Esophagus (tissue), 2 donors: Measurements from ENCODE around the gene PUS1. TPM values are rescaled to one million over a fixed set of nuclear protein-coding genes. Genes with fewer than 3 reads are reported as not detected.

ENCODE experiments used
- H3K27ac ChIP-seq, 2 donors: one replicate each; pipeline ENCODE4 v1.5.1; 2013; ENCODE audit warnings: low read depth in 2 of 2, mild to moderate bottlenecking in 2 of 2, inconsistent platforms in 1 of 2, low read length in 1 of 2, moderate library complexity in 1 of 2
- H3K27me3 ChIP-seq, 2 donors: one replicate each; pipeline ENCODE4 v1.6.1; 2013; ENCODE audit warnings: low read length in 2 of 2, control low read depth in 1 of 2, mild to moderate bottlenecking in 1 of 2; ENCODE audit not compliant: insufficient read depth in 2 of 2, control insufficient read depth in 1 of 2
- H3K36me3 ChIP-seq, 2 donors: one replicate each; pipeline ENCODE4 v1.6.1; 2013; ENCODE audit warnings: low read length in 1 of 2; ENCODE audit not compliant: control insufficient read depth in 2 of 2, insufficient read depth in 2 of 2
- H3K4me1 ChIP-seq, 2 donors: one replicate each; pipeline ENCODE4 v1.6.1; 2013; ENCODE audit warnings: low read length in 1 of 2; ENCODE audit not compliant: control insufficient read depth in 2 of 2, insufficient read depth in 2 of 2
- H3K4me3 ChIP-seq, 2 donors: one replicate each; pipeline ENCODE4 v1.5.1; 2013; ENCODE audit warnings: low read length in 2 of 2, mild to moderate bottlenecking in 2 of 2, low read depth in 1 of 2, moderate library complexity in 1 of 2
- H3K9me3 ChIP-seq, 2 donors: one replicate each; pipeline ENCODE4 v1.6.1; 2013; ENCODE audit warnings: mild to moderate bottlenecking in 2 of 2, low read depth in 1 of 2, low read length in 1 of 2, moderate library complexity in 1 of 2; ENCODE audit not compliant: control insufficient read depth in 2 of 2, insufficient read depth in 1 of 2
- WGBS, 2 donors: extraction: QIAGEN DNeasy Blood & Tissue Kit; methylation state at CpG; one replicate each; pipeline ENCODE4 v1.1.7; 2013; 5-methylcytosine and 5-hydroxymethylcytosine counted together
- polyA plus RNA-seq, 2 donors: library from polyadenylated mRNA; stranded (reverse); fragments of 200-250 nt; gene quantifications; one replicate each; pipeline ENCODE4 v1.2.3, GENCODE V29; 2013
- donor health status: healthy with polysubstance abuse.
- donor health status: Bipolar disorder and iron deficiency.

The PUS1 gene
- polyA plus RNA-seq, 2 donors = 27.5 to 28.7 TPM

DNA sequence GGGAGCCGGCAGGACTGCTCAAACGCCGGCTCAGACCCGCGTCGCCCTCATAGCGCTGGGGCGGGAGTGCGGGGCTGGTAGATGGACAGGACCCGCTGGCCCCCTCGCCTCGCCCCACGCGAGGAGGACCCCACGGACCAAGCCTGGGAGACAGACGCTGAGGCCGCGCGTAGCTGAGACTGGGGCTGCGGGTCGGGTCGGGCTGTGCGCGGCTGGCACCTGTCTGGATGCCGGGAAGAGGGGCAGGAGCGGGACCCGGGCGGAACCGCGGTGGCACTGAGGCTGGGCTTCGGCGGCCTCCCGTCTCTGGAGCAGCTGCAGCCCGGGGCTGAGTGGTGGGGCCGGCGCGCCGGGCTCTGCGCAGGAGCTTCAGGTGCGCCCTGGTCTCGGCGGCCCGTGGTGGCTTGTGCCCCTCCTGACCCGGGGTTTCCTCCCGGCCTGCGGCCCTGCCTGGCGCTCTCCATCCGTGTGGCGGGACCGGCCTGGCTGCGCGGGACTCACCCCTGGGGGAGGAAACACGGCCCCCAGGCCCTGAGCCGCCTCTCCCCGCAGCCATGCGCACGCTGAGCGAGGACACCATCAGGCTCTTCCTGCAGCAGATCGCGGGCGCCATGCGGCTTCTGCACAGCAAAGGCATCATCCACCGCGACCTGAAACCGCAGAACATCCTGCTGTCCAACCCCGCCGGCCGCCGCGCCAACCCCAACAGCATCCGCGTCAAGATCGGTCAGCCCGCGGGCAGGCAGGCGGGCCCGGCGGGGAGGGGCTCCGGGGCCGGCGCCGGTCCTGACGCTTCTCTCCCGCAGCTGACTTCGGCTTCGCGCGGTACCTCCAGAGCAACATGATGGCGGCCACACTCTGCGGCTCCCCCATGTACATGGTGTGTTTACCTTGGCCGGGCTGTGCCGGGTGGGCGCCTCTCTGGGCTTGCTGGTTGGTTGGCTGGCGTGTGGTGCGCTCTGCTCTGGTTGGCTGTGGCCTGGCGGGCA is 20.7 kb upstream of the PUS1 start:
- H3K27ac ChIP-seq = no peak overlapping the region
- peaks cover 0 to 15% of the 10 kb centered on the region in 2 donors for H3K4me1 ChIP-seq
- 97% methylated on average over 81 to 96 of the region's 96 CpGs for WGBS, 2 donors
- H3K4me3 ChIP-seq = no peak overlapping the region
- H3K9me3 ChIP-seq = no peaks in the 10 kb centered on the region
- H3K36me3 ChIP-seq = peaks cover 16 to 55% of the 10 kb centered on the region in 2 donors
- H3K27me3 ChIP-seq = no peaks in the 10 kb centered on the region

DNA sequence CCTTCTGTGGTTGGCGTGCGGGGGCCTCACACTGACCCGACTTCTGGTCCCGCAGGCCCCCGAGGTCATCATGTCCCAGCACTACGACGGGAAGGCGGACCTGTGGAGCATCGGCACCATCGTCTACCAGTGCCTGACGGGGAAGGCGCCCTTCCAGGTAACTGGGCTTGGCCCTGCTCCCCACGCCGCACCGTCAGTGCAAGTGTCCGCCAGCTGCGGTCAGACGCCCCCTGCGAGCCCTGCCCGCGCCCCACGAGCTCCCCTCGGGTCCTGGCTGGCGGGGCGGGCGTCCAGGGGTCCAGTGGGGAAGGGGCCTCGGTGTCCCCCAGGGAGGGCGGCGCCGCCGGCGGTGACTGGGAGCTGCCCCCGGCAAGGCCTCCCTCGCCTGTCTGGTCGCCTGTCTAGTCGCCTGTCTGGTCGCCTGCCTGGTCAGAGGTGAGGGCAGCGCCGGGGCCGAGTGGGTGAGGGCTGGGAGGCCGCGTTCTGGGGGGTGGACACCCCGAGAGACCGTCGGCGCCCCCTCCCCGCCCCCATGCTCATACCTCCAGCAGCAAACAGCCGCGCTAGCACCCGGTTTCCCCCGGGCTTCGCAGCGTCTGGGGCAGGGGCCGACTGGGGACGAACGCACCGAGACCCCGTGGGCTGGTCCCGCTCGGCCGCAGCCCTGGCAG is 19.9 kb upstream of the PUS1 start:
- Histone ChIP-seq H3K4me3 (no peak overlapping the region), H3K4me1 (peaks cover 0 to 15% of the 10 kb centered on the region in 2 donors), H3K27me3 (no peaks in the 10 kb centered on the region), H3K9me3 (no peaks in the 10 kb centered on the region), H3K36me3 (peaks cover 16 to 60% of the 10 kb centered on the region in 2 donors), H3K27ac (no peak overlapping the region)
- WGBS, 2 donors = 94 to 96% methylated on average over 53 to 61 of the region's 61 CpGs

DNA sequence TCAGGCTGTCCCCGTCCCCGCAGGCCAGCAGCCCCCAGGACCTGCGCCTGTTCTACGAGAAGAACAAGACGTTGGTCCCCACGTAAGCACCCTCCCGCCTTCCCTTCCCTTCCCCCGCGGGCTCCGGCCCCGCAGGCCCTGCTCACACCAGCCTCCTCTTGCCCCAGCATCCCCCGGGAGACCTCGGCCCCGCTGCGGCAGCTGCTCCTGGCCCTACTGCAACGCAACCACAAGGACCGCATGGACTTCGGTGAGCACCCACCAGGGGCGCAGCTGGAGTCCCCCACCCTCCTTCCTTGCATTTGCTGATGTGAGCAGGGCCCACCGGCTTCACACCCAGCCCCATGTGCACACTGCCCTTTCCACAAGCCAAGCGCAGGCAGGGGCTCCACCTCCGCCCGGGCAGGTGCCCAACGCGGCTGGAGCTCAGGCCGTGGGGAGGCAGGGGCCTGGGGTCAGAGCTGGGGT is 19.3 kb upstream of the PUS1 start:
- Histone ChIP-seq H3K27me3 (no peaks in the 10 kb centered on the region), H3K36me3 (peaks cover 16 to 64% of the 10 kb centered on the region in 2 donors)
- WGBS, 2 donors = 93 to 94% methylated on average over 26 of the region's 26 CpGs

DNA sequence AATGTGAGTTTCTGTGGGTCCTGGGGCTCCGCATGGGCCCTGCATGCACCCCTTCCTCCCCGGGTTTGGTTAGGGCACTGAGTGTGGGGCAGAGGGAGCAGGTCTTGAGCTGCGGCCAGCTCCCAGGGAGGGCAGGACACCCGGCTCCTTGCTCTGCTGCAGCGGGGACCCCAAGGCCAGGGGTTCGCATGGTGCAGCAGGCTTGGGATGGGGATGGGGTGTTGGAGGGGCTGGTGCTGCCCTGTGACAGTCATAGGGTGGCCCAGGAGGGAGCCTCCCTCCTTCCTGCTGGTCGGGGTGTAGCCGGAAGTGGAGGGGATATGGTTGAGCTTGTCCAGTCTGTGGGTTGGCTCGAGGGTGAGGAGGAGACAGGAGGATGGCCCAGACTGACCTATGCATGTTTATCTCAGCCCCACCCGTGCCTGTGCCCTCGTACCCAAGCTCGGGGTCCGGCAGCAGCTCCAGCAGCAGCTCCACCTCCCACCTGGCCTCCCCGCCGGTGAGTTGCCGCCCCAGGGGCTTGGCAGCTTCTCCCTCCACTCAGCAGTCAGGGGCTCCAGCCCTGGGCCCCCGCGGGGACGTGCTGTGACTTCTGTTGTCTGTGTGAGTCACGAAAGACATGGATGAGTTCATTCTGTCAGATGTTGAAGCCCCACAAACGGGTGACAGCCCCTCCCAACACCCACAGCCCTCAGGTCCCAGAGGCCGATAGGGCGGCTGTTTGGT is 18.6 kb upstream of the PUS1 start:
- WGBS, 2 donors = 65 to 74% methylated on average over 23 of the region's 23 CpGs
- Histone ChIP-seq H3K4me1 (peaks cover 0 to 10% of the 10 kb centered on the region in 2 donors), H3K36me3 (peaks cover 16 to 68% of the 10 kb centered on the region in 2 donors), H3K9me3 (no peaks in the 10 kb centered on the region), H3K4me3 (no peak overlapping the region), H3K27me3 (no peaks in the 10 kb centered on the region), H3K27ac (no peak overlapping the region)

More for the DNA sequence above, 19.3 kb upstream of the PUS1 start:
- Histone ChIP-seq H3K9me3 (no peaks in the 10 kb centered on the region), H3K4me3 (no peak overlapping the region), H3K27ac (no peak overlapping the region), H3K4me1 (peaks cover 0 to 10% of the 10 kb centered on the region in 2 donors)

DNA sequence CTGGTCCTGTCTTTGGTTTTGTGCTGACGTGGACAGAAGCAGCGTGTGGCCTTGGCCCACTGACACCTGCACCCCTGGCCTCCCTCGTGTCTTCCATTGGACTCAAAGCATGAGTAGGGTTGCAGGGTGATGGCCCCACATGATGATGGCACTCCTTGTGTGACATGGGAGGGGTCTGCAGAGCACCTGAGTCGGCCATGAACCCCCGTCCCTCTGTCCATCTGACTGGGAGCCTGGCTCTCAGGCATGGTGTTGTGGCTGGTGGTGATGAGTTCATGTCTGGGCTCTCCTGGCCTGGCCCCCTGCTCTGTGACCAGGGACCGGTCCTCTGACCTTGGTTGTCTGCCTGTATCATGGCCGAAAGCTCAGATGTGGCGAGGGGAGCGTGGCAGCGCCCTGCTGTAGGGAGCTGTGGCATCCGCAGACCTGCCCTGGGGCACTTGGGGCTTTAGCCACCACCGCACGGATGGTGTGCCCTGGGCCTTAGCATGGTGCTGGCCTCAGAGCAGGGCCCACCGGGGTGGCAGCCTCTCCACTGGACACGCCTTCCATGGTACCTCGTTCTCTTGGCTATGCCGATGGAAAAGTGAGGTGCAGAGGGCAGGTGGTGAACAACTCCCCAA is 17.9 kb upstream of the PUS1 start:
- Histone ChIP-seq H3K27me3 (no peaks in the 10 kb centered on the region), H3K9me3 (no peaks in the 10 kb centered on the region), H3K36me3 (peaks cover 16 to 75% of the 10 kb centered on the region in 2 donors), H3K27ac (no peak overlapping the region), H3K4me1 (peaks cover 0 to 10% of the 10 kb centered on the region in 2 donors), H3K4me3 (no peak overlapping the region)
- 91 to 93% methylated on average over 17 of the region's 17 CpGs for WGBS, 2 donors

DNA sequence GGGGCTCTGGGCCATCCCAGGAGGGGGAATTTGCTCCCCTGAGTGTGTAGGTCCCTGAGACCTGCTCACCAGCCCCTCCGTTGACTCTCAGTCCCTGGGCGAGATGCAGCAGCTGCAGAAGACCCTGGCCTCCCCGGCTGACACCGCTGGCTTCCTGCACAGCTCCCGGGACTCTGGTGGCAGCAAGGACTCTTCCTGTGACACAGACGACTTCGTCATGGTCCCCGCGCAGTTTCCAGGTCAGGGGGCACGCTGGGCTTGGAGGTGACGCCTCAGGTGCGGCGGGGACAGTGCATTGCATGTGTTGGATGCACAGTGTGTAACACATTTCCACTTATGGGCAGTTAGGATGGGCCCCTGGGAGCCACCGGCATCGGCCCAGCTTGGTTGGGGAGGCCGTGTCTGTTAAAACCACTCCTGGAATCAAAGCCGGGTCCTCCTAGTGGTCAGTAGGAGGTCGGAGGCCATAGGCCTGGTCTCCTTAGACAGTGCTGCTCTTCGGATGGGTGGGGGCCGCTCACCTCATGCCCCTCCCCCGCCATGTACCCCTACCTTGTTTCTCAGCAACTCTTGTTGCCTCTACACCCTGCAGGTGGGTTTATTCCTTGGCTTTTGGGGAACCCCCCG is 17.1 kb upstream of the PUS1 start:
- no peaks in the 10 kb centered on the region for H3K27me3 ChIP-seq
- H3K36me3 ChIP-seq = peaks cover 16 to 76% of the 10 kb centered on the region in 2 donors
- H3K9me3 ChIP-seq = no peaks in the 10 kb centered on the region
- H3K4me3 ChIP-seq = no peak overlapping the region
- peaks cover 0 to 10% of the 10 kb centered on the region in 2 donors for H3K4me1 ChIP-seq
- WGBS, 2 donors = 82 to 87% methylated on average over 22 of the region's 22 CpGs
- no peak overlapping the region for H3K27ac ChIP-seq

DNA sequence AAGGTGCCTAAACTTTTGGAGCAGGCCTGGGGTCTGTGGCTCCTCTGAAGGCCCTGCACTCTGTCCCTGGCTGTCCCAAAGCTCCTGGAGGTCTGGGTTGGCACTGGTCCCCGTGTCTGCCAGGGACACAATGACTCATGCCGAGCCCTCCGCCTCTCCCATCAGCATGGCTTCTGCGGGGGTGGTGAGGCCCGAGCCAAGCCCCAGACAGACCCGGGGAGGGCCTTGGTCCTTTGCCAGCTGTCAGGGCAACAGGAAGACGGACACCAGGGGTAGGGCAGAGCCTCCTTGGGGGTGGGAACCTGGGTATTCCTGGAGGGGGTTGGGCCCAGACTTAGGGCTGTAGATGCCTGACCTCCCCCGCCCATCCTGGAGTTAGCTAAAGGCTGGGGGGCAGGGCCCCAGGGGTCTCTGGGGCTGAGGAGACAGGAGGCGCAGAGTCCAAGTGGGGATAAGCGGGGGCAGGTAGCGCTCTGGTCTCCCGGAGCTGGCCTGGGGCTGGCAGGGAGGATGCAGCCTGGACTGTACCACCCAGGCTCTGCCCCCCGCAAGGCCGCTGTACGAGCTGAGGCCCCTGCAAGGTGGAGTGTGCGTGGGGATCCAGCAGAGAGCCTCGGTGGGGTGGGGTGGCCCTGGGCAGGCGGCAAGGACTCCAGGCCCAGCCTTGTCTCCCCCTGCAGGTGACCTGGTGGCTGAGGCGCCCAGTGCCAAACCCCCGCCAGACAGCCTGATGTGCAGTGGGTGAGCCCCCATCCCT is 16.4 kb upstream of the PUS1 start:
- peaks cover 0 to 10% of the 10 kb centered on the region in 2 donors for H3K4me1 ChIP-seq
- no peak overlapping the region for H3K4me3 ChIP-seq
- 63 to 66% methylated on average over 20 of the region's 20 CpGs for whole genome bisulfite sequencing, 2 donors
- H3K27me3 ChIP-seq = no peaks in the 10 kb centered on the region
- H3K27ac ChIP-seq = no peak overlapping the region
- H3K36me3 ChIP-seq = peaks cover 16 to 80% of the 10 kb centered on the region in 2 donors
- H3K9me3 ChIP-seq = no peaks in the 10 kb centered on the region

DNA sequence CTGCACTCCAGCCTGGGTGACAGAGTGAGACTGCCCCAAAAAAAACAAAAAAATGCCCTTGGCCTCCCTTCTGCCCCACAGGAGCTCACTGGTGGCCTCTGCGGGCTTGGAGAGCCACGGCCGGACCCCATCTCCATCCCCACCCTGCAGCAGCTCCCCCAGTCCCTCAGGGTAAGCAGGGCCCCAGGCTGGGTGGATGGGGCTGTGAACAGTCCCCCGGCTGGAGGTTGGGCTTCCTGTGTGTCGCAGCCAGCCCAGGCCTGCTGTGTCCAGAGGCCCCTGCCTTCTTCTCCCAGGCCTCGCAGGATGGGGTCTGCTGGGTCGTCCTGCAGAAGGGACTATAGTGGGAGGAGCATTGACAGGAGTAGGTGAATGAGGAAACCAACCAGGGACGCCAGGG is 15.4 kb upstream of the PUS1 start:
- no peak overlapping the region for H3K27ac ChIP-seq
- H3K9me3 ChIP-seq = no peaks in the 10 kb centered on the region
- peaks cover 20 to 81% of the 10 kb centered on the region in 2 donors for H3K36me3 ChIP-seq
- peaks cover 0 to 10% of the 10 kb centered on the region in 2 donors for H3K4me1 ChIP-seq
- no peaks in the 10 kb centered on the region for H3K27me3 ChIP-seq
- H3K4me3 ChIP-seq = no peak overlapping the region
- 87 to 93% methylated on average over 8 of the region's 8 CpGs for WGBS, 2 donors
